PC-9 (cell line): ENCODE data around the gene AGAP1. TPM values are rescaled to one million over a fixed set of nuclear protein-coding genes. Genes with fewer than 3 reads are reported as not detected.

Experiments used
- BruUV-seq: library from RNA; stranded (reverse); fragments of 400-500 nt; replicated peaks from 2 replicates; lab custom pipeline; 2021; lab: Mats Ljungman, UMichigan
- CTCF ChIA-PET: fragments of 300-600 bp; sonication (Branson Sonifier 250); formaldehyde crosslinking; loops from one replicate; lab custom pipeline; 2022; ENCODE audit warnings: antibody characterized with exemption; lab: Charles Lee
- POLR2A ChIA-PET: fragments of 300-600 bp; sonication (Branson Sonifier 250); formaldehyde crosslinking; loops from one replicate; lab custom pipeline; 2022; ENCODE audit warnings: antibody characterized with exemption; ENCODE audit not compliant: unreplicated experiment; lab: Charles Lee
- DNase-seq, 2 experiments: peaks; one replicate each; pipeline versions ENCODE4 v3.0.0 to v3.0.0-alpha.2; 2015 to 2022; ENCODE audit warnings: mixed read lengths in 1 of 2
- H2AFZ ChIP-seq: fragments of 200-600 bp; sonication (generic); 2 replicates; pipeline ENCODE4 v1.8.1; 2017; ENCODE audit warnings: antibody characterized with exemption
- H3F3A ChIP-seq: fragments of 200-600 bp; sonication (generic); 2 replicates; pipeline ENCODE4 v1.8.1; 2017; ENCODE audit warnings: antibody characterized with exemption, mild to moderate bottlenecking, low read depth; ENCODE audit not compliant: insufficient read depth
- H3K27ac ChIP-seq: fragments of 200-600 bp; sonication (generic); 2 replicates; pipeline ENCODE4 v1.6.1; 2016; ENCODE audit warnings: mixed run types
- H3K27me3 ChIP-seq: fragments of 200-600 bp; sonication (generic); 2 replicates; pipeline ENCODE4 v1.6.1; 2016; ENCODE audit warnings: low read depth, mixed run types; ENCODE audit not compliant: insufficient read depth
- H3K36me3 ChIP-seq: fragments of 200-600 bp; sonication (generic); 2 replicates; pipeline ENCODE4 v1.6.1; 2016; ENCODE audit warnings: low read depth, mixed run types
- H3K4me1 ChIP-seq: fragments of 200-600 bp; sonication (generic); replicated peaks from 2 replicates; pipeline ENCODE4 v1.6.1; 2016; ENCODE audit warnings: mixed run types; ENCODE audit not compliant: insufficient read depth
- H3K4me2 ChIP-seq: fragments of 200-600 bp; sonication (generic); 2 replicates; pipeline ENCODE4 v1.6.1; 2017; ENCODE audit warnings: mixed run types
- H3K4me3 ChIP-seq: fragments of 200-600 bp; sonication (generic); 2 replicates; pipeline ENCODE4 v1.6.1; 2016; ENCODE audit warnings: mixed run types
- H3K79me2 ChIP-seq: fragments of 200-600 bp; sonication (generic); 2 replicates; pipeline ENCODE4 v1.6.1; 2017; ENCODE audit warnings: low read depth, mixed run types
- H3K9me2 ChIP-seq: fragments of 200-600 bp; sonication (generic); 2 replicates; pipeline ENCODE4 v1.8.1; 2017; ENCODE audit warnings: mild to moderate bottlenecking; ENCODE audit not compliant: insufficient read depth
- H3K9me3 ChIP-seq: fragments of 200-600 bp; sonication (generic); 2 replicates; pipeline ENCODE4 v1.8.1; 2016; ENCODE audit warnings: low read depth; ENCODE audit not compliant: insufficient read depth
- H4K20me1 ChIP-seq: fragments of 200-600 bp; sonication (generic); 2 replicates; pipeline ENCODE4 v1.8.1; 2017; ENCODE audit not compliant: insufficient read depth
- CTCF ChIP-seq: fragments of 200-600 bp; sonication (generic); conservative IDR thresholded peaks from 2 replicates; pipeline ENCODE4 v1.6.1; 2017; ENCODE audit warnings: mixed run types, antibody characterized with exemption, mild to moderate bottlenecking, moderate library complexity
- EZH2 ChIP-seq: fragments of 200-600 bp; sonication (generic); IDR thresholded peaks from 2 replicates; pipeline ENCODE4 v1.8.0; 2017; ENCODE audit warnings: antibody characterized with exemption, low read depth
- intact Hi-C: fragments of 100-400 bp; cut with micrococcal nuclease; formaldehyde crosslinking; loops from one replicate; pipeline ENCODE4 v1.10.0; 2022; ENCODE audit not compliant: unreplicated experiment
- total RNA-seq: library from RNA; stranded (reverse); gene quantifications from 2 replicates; pipeline ENCODE4 v1.2.3, GENCODE V29; 2021

The AGAP1 gene
- total RNA-seq, 1 experiment from 2014 or later = 91.4 TPM

DNA sequence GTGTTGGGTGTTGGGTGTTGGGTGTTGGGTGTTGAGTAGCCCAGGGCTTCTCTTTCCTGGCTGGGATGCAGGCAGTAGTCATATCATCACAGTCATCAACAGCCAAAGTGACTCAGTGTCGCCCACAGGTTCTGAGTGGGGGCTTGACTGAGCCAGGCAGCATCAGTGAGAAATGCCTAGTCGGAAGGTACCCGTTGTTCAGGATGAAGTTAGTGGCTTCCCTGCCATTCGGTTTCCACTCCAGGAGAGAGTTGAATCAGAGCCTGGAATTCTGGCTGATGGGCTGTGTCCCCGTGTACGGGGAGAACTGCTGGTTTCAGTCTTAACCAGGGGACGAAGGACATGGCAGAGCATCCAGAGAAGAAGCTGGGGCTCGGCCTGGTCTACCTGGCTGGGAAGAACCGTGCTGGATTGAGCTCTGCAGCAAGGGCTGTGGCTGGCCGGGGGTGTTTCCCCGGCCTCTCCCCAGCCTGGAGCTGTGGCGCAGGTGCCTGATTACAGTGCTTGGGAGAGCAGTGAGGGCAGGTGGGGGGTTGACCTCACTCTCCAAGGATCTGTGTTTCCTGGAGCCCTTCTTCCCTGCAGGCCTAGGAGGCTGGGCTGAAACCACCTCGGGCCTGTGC, 49.4 kb downstream of the AGAP1 start:
- Histone ChIP-seq H3K4me1 (peaks cover 58% of the 10 kb centered on the region), H3F3A (peaks cover 36% of the 10 kb centered on the region), H3K9me2 (no peaks in the 10 kb centered on the region), H3K4me2 (peak overlapping the region; percentile 85), H2AFZ (peak overlapping the region; percentile 35; the same call in 1 of the 2 replicates), H3K27ac (peak overlapping the region; percentile 91), H3K27me3 (no peaks in the 10 kb centered on the region), H3K79me2 (peaks cover 95% of the 10 kb centered on the region), H3K36me3 (0 out of 2 replicates have a peak, but pooled peaks cover 4% of the 10 kb centered on the region), H3K9me3 (no peaks in the 10 kb centered on the region), H4K20me1 (peaks cover 21% of the 10 kb centered on the region), H3K4me3 (peak overlapping the region; percentile 49; the same call in 1 of the 2 replicates)
- intact Hi-C loops = loop anchor here (2.0 to 5.0 kb wide), 4 partner anchors 28 to 206 kb away; partner anchors contain the start of gene AGAP1
- BruUV-seq = TSS peak; percentile 27
- ChIA-PET CTCF (interaction anchor here (0.7 to 1.7 kb wide), 3 partner anchors 8 to 44 kb away, joined by 3 to 6 read pairs (median 4); no protein-coding TSS in a partner anchor), POLR2A (no interaction called here)
- DNase-seq = peak; percentile 71 to 79
- TF ChIP-seq CTCF (no peak), EZH2 (no peak)

- no TSS peak for BruUV-seq
- H3K79me2 ChIP-seq = peaks cover 95% of the 10 kb centered on the region
- no peaks in the 10 kb centered on the region for H3K27me3 ChIP-seq
- DNase-seq = peak in 1 of 2 experiments; percentile 69
- no peaks in the 10 kb centered on the region for H3K9me3 ChIP-seq
- no peaks in the 10 kb centered on the region for H3K9me2 ChIP-seq
- peaks cover 36% of the 10 kb centered on the region for H3F3A ChIP-seq
- H2AFZ ChIP-seq = peak overlapping the region; percentile 35; the same call in 1 of the 2 replicates
- ChIA-PET POLR2A (interaction anchor here (0.5 kb wide), 1 partner anchor 165 kb away, joined by 6 read pairs; no protein-coding TSS in a partner anchor), CTCF (interaction anchor here (0.7 to 1.7 kb wide), 3 partner anchors 8 to 45 kb away, joined by 3 to 6 read pairs (median 4); no protein-coding TSS in a partner anchor)
- no peak for TF ChIP-seq EZH2
- no peak for TF ChIP-seq CTCF
- H3K4me3 ChIP-seq = peak overlapping the region; percentile 49; the same call in 1 of the 2 replicates
- peak overlapping the region; percentile 85 for H3K4me2 ChIP-seq
- H3K27ac ChIP-seq = peak overlapping the region; percentile 91
- H4K20me1 ChIP-seq = peaks cover 23% of the 10 kb centered on the region
- 0 out of 2 replicates have a peak, but pooled peaks cover 4% of the 10 kb centered on the region for H3K36me3 ChIP-seq
- peaks cover 58% of the 10 kb centered on the region for H3K4me1 ChIP-seq
- intact Hi-C loops = loop anchor here (1.0 to 5.0 kb wide), 7 partner anchors 27 to 373 kb away; partner anchors contain the start of gene AGAP1
Measured at GRCh38 chr2:235543851-235544688, 50.2 kb downstream of the AGAP1 start.

GRCh38 chr2:235544689-235544969, 50.8 kb downstream of the AGAP1 start:
- Histone ChIP-seq H3K9me2 (no peaks in the 10 kb centered on the region), H3F3A (peaks cover 36% of the 10 kb centered on the region), H3K79me2 (peaks cover 95% of the 10 kb centered on the region), H2AFZ (no peak overlapping the region), H3K27me3 (no peaks in the 10 kb centered on the region), H3K36me3 (0 out of 2 replicates have a peak, but pooled peaks cover 4% of the 10 kb centered on the region), H3K27ac (peak overlapping the region; percentile 91), H3K9me3 (no peaks in the 10 kb centered on the region), H3K4me1 (peaks cover 58% of the 10 kb centered on the region), H3K4me3 (peak overlapping the region; percentile 49), H4K20me1 (peaks cover 23% of the 10 kb centered on the region), H3K4me2 (peak overlapping the region; percentile 85)
- CTCF ChIA-PET = interaction anchor here (1.7 kb wide), 1 partner anchor 46 kb away, joined by 3 read pairs; no protein-coding TSS in a partner anchor
- intact Hi-C loops = loop anchor here (1.0 to 5.0 kb wide), 4 partner anchors 48 to 373 kb away; no protein-coding TSS in a partner anchor
- POLR2A ChIA-PET = no interaction called here
- DNase-seq = peak; percentile 70 to 90
- no peak for TF ChIP-seq EZH2
- no peak for TF ChIP-seq CTCF
- BruUV-seq = no TSS peak
